Cardiac fibroblast (primary cell): Measurements from ENCODE around the gene GABBR1.

Source experiments
- DNase-seq, 2 donors: peaks; one replicate each; pipeline versions ENCODE4 v3.0.0 to v3.0.0-alpha.2; 2010; ENCODE audit warnings: low read depth in 2 of 2
- H3K4me3 ChIP-seq, 2 donors: replicated peaks in 1 of 2; 1 replicate in 1 of 2; 2 replicates in 1 of 2; pipeline ENCODE4 v1.5.1; 2011; ENCODE audit warnings: low read depth in 2 of 2, low read length in 2 of 2, mild to moderate bottlenecking in 2 of 2, moderate library complexity in 1 of 2
- CTCF ChIP-seq: IDR thresholded peaks from one replicate; pipeline ENCODE4 v1.5.1; 2011; ENCODE audit warnings: low read depth, mild to moderate bottlenecking, low read length, inconsistent platforms

GABBR1 gene

DNA sequence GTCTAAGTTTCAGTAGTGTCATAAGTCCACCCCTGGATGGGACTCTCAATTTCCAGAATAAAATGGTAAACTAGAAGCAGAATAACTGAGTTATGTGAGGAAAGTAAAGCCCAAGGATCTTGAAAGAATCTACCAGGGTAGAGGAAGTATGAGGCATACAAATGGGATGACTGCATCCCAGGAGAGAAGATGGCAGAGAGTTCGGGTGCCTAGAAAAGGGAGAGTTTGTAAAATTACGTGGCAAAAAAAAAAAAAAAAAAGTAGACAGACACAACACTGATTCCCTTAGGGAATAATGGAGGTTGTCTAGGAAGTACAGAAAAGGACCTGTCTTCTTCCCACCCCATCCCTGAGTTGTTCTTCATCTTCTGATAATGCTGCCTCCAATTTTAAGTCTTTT is 3.4 kb downstream of the GABBR1 start:
- DNase-seq = peak in 1 of 2 donors; percentile 55
- H3K4me3 ChIP-seq = no peak overlapping the region
- no peak for TF ChIP-seq CTCF

GRCh38 chr6:29628419-29629281 is 4.3 kb downstream of the GABBR1 start:
- TF ChIP-seq CTCF = peak; percentile 92
- DNase-seq = peak; percentile 73 to 80

GRCh38 chr6:29627755-29628418 is 5.1 kb downstream of the GABBR1 start:
- DNase-seq = peak; percentile 84 to 95
- peak overlapping the region; percentile 66 to 88 for H3K4me3 ChIP-seq
- no peak for TF ChIP-seq CTCF

More at GRCh38 chr6:29628419-29629281, 4.3 kb downstream of the GABBR1 start:
- H3K4me3 ChIP-seq = peak overlapping the region; percentile 66 to 88

DNA sequence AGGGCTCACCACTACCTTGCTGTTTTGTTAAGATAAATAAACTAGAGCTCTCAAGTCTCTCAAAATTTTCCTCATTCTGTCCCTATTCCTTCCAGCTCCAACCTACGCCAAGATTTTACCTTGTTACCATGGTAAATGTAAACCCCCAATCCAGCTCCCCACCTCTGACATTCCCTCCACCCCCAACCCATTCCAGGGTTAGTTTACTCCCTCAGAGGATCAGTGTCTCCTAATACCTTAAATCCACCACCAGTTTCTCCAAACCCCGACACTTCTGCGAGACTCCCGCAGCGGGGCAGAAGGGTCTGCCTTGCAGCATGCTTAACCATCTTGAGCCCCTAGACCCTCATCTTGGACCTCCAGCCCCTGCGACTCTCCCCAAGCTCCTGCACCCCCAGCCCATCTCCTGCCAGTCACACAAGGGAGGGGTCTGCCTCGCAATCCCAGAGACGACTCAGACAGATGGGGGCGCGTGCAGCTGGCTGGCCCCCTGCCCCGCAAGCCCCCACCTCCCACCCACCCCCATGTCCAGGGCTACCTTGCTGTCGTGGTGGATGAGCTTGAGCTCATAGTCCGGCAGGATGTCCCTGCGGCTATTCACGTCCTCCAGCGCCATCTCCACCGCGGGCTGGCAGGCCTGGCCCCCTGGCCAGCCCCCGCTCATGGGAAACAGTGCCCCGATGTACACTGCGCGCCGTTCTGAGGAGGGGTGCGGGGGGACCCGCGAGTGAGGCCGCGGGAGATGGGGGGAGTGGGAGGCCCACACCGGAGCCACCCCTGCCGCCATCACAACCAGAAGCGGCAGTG is 5.8 kb downstream of the GABBR1 start:
- peak overlapping the region; percentile 66 to 88 for H3K4me3 ChIP-seq
- DNase-seq = no peak
- TF ChIP-seq CTCF = no peak

DNA sequence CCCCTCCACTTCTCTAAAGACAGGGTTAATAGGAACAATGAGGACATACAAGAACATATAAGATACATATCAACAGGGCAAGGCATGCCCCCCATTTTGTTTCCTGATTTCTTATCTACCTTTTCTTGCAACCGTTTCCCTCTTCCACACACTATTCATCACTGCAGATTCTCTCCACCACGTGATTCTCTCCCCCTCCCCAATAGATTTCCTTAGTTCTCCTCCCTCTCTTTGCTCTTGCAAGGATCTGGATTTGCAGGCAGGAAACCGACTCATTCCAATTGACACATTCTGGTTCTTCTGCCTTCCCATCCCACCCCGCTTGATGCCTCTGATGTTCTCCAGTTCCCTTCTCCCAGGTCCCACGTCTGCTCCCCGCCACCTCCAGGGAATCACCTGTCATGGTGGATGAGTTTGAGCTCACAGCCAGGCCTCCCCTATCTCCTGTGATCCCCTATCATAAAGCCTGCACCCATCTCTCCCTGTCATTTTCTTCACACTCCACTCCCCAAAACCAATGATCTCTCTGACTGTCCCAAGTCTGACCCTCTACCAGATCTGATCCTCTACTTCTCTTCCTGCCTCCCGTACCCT is 7.5 kb downstream of the GABBR1 start:
- H3K4me3 ChIP-seq = no peak overlapping the region
- no peak for TF ChIP-seq CTCF
- no peak for DNase-seq

GRCh38 chr6:29624520-29624961 is 8.4 kb downstream of the GABBR1 start:
- DNase-seq = no peak
- no peak overlapping the region for H3K4me3 ChIP-seq
- TF ChIP-seq CTCF = no peak
